NCI-H1417 (cell line): ENCODE data around the gene PTPRH.

ENCODE experiments used
- DNase-seq, 3 experiments: peaks; one replicate each; lab custom pipeline; 2025; lab: John Stamatoyannopoulos, UW

Gene PTPRH

DNA sequence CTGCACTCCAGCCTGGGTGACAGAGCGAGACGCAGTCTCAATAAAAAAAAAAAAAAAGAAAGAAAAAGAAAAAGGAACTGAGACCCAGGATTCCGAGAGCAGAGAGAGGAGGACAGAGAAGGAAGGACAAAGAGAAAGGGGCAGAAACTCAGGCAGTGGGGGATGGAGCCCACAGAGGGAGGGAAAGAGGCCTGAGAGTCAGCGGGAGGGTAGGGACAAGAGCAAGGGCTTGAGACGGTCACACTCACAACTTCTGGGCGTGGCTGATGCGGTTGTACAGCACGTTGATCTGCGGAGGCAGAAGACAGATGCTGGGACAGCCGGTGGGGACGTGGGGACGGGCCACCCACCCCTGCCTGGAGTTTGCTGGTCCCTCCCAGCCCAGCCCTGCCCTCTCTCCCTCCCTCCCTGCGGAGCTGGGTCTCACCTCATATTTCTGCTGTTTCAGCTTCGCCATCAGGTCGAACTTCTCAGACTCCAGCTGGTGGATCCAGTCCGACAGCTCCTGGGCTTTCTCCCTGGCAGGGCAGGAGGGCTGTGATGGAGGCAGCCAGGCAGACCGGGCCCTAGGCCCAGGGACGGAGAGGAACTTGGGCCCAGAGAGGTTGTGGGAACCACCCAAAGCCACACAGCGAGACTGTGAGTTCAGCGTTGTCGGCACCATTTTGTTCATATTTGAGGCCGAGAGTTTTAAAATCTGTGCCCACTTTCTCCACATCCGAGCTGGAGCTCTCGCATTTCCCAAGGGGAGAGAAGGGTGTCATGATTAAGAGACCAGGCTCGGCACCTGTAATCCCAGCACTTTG lies 75.5 kb downstream of the PTPRH start:
- DNase-seq = no peak

DNA sequence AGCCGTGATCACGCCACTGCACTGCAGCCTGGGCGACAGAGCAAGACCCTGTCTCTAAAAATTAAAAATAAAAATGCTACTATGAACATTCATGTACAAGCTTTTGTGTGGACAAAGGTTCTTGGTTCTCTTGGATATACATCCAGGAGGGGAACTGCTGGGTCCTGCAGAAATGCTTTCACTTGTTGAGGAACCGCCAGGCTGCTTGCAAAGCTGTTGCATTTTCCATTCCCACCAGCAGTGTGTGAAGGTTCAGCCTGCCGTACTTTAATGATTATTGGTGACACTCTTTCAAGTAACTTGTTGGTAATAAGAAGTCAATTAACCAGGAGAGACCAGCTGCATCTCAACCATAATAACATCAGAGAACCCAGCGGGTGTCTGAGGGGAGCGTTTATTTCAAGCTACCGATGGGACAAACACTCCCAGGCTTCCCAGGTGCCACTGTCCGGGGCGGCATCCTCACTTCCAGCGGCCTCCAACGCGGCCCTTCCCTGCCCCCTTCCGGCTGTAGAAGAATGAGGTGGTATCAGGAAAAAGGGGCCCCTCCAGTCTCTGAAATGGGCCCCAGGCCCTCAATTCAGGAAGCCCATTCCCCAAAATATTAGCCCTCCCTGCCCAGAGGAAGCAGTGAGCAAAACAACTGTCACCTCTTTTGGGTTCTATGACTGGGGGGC lies 76.7 kb downstream of the PTPRH start:
- no peak for DNase-seq

DNA sequence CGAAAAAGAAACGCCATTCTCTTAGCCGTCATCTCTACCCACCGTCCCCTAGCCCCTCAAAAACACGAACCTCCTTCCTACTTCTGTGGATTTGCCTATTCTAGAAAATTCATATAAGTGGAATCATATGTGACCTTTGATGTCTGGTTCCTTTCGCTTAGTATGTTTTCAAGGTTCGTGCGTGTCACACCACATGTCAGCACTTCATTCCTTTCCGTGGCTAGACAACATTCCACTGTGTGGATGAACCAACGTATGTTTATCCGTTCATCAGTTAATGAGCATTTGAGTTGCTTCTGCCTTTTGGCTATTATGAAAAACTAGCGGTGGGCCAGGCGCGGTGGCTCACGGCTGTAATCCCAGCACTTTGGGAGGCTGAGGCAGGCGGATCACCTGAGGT lies 77.9 kb downstream of the PTPRH start:
- DNase-seq = no peak
